COLO668 (cell line): ENCODE measurements around the gene LTBP1.
"Not testable (repeated sequence)": the region's sequence is repeated elsewhere in the genome, so short reads cannot be mapped to it uniquely, and the experiment has no call there.

Experiments used
- DNase-seq: peaks from one replicate; lab custom pipeline; 2025; ENCODE audit not compliant: unreplicated experiment; lab: John Stamatoyannopoulos, UW

Gene LTBP1

DNA sequence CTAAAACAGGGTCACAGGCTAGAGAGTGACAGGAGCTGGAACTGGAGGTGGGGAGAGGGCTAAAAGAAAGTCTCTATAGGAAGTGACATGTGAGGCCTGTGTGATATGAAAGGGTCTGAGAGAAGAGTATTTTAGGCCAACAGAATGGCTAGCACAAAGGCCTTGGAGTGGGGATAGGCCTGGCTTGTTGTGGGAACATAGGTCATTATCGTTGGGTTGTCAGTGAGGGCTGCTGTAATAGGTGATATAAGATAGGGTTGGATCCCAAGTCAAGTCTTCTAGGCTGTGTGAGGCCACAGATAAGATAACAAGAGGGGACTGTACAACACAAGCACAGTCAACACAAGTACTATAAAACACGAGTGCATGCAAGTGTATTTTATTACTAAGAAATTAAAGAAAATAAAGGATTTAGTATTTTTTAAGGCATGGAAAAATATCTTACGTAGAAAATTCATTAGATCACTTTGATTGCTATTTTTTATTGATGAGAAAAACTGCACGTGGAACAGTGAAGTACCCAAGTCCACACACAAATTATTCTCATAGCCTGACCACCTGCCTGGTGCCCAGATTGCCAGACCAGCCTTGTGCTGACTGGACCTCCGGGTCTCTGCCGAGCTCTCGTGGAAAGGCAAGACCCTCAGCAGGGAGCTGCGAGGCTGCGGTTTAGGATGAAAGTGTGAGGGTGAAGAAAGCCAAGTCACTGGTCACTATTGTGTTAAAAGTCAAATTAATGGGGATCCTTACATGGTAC, 14.1 kb downstream of the LTBP1 start:
- DNase-seq = no peak

GRCh38 chr2:32962690-32963089, 15.9 kb downstream of the LTBP1 start:
- DNase-seq = no peak

- DNase-seq = no peak
Measured at GRCh38 chr2:32963941-32964340, 17.2 kb downstream of the LTBP1 start.

GRCh38 chr2:32965523-32966171, 18.9 kb downstream of the LTBP1 start:
- DNase-seq = no peak

DNA sequence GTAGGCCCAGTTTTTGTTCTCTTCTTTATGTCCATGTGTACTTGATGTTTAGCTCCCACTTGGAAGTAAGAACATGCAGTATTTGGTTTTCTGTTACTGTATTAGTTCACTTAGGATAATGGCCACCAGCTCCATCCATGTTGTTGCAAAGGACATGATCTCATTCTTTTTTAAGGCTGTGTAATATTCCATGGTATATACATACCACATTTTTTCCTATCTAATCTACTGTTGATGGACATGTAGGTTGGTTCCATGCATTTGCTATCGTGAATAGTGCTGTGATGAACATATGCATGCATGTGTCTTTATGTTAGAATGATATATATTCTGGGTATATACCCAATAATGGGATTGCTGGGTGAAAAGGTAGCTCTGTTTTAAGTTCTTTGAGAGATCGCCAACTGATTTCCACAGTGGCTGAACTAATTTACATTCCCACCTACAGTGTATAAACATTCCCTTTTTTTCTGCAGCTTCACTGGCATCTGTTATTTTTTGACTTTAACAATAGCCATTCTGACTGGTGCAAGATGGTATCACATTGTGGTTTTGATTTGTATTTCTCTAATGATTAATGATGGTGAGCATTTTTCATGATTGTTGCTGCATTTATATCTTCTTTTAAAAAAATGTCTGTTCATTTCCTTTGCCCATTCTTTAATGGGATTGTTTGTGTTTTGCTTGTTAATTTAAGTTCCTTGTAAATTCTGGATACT, 22.9 kb downstream of the LTBP1 start:
- no peak for DNase-seq

DNA sequence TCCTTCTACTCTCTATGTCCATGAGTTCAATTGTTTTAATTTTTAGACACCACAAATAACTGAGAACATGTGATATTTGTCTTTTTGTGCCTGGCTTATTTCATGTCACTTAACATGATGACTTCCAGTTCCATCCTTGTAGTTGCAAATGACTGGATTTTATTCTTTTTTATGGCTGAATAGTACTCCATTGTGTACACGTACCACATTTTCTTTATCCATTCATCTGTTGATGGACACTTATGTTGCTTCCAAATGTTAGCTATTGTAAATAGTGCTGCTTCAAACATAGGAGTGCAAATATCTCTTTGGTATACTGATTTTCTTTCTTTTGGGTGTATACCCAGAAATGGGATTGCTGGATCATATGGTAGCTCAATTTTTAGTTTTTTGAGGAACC, 27.0 kb downstream of the LTBP1 start:
- DNase-seq = not testable (repeated sequence)

GRCh38 chr2:32976409-32977063, 29.8 kb downstream of the LTBP1 start:
- no peak for DNase-seq

- DNase-seq = no peak
Measured at GRCh38 chr2:32977228-32977758, 30.5 kb downstream of the LTBP1 start.

- no peak for DNase-seq
Measured at GRCh38 chr2:32981612-32982011, 34.9 kb downstream of the LTBP1 start.

DNA sequence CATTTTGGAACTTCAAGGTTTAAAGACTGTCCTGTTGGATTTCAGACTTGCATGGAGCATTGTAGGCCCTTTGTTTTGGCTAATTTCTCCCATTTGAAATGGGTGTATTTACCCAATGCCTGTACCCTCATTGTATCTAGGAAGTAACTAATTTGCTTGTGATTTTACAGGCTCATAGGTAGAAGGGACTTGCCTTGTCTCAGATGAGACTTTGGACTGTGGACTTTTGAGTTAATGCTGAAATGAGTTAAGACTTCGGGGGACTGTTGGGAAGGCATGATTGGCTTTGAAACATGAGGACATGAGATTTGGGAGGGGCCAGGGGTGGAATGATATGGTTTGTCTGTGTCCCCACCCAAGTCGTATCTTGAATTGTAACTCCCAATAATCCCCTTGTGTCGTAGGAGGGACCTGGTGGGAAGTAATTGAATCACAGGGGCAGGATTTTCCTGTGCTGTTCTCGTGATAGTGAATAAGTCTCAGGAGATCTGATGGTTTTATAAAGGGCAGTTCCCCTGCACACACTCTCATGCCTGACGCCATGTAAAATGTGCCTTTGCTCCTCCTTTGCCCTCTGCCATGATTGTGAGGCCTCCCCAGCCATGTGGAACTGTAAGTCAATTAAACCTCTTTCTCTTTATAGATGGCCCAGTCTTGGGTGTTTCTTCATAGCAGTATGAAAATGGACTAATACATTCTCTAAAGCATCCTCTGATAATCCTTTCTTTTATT, 36.6 kb downstream of the LTBP1 start:
- DNase-seq = not testable (repeated sequence)

GRCh38 chr2:32986480-32986879, 39.7 kb downstream of the LTBP1 start:
- no peak for DNase-seq

GRCh38 chr2:32988525-32988924, 41.8 kb downstream of the LTBP1 start:
- DNase-seq = no peak

- DNase-seq = no peak
Measured at GRCh38 chr2:32990556-32990955, 43.8 kb downstream of the LTBP1 start.

DNA sequence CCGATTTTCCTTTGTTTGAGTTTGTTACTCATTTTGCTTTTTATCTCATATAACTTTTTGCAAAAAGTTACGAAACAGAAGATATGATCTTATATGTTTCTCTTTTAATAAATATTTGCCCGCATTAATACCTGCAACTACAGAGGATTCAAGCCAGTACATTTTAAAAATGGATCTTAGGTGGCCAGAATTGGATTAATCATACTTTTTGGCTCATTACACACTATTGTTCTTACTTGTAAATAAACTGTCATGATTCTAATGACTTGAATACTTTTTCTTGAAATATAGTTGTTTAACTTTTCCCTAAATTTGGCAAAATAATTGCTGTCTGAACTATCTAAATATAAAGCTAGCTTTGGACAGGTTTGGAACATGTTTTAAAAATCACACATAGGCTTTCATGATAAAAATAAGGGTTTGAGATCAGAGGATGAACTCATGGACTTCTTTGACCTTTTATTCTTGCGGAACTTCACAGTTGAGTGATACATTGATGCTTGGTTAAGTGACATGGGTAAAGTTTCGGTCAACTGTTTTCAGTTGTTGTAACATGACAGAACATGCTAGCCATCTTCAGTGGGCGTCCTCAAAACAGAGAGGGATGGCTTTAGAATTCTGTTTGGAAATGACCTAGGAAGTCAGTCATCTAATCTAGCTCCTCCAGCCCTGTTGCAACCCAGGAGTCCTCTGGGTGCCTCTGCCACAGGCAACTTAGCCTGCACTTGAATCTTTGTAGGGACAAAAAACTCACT, 44.5 kb downstream of the LTBP1 start:
- no peak for DNase-seq

GRCh38 chr2:32993005-32993539, 46.3 kb downstream of the LTBP1 start:
- DNase-seq = no peak

DNA sequence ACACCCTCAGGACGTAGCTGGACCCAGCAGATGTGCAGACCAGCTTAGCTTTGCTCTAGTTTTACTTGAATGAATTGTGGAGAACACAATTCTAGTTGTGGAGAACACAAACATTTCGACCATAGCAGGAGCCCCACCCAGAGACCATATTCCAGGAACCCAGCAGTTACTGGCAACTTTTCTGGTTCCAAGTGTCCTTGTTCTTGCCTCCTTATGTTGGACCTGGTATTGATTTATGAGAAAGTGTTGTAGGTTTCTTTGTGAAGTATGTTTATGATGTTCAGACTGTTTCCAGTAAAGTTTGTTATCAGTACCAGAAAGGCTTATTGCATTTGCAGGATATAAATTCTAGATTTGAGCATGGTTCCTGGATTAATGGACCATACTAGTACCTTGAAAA, 51.0 kb downstream of the LTBP1 start:
- DNase-seq = no peak

DNA sequence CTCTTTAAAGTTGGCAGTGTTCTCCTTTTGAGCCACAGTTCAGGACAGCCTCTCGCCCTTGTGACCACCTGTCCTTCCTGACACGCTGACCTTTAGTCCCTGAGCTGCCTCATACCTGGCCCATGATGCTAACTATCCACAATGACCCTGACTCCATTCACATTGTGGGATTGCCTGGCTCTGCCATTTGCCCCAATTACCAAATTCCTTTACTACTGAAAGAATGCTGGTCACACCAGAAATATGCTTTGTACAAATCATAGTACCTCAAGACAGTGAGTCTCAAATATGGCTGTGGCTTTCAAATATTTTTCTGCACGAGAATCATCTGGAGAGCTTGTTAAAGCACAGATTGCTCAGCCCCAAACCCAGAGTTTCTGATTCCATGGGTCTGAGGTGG, 54.2 kb downstream of the LTBP1 start:
- DNase-seq = no peak

DNA sequence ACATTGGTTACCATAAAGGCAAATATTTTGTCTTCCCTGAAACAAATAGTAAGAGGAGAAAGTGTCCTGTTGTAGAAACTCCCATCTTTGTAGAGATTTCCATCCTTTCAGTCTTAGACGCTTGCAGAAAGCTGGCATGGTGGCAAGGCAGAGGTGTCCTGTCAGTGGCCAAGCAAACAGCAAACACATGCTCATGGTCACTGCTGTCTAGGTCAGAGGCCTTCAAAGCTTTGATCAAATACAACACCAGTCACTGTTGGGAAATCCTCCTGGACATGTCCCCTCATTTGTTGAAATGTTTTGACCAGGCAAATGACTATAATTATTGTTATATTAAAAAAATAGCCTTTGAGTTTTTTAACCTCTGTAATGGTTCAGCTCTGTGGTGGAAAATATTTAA, 55.1 kb downstream of the LTBP1 start:
- no peak for DNase-seq

DNA sequence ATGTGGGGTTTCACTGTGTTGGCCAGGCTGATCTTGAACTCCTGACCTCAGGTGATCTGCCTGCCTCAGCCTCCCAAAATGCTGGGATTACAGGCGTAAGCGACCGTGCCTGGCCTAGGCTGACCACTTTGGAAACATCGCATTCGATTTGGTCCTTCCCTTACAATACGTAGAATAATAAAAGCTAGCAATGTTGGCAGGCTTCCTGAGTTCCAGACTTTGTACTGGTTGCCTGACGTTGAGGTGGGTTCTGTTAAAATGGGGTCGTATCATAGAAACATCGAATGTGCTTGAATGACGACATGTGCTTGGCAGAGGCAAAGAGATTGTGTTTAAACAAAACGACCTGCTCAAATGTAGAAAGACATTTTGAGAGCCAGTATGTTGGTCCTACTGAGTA, 56.1 kb downstream of the LTBP1 start:
- DNase-seq = no peak

DNA sequence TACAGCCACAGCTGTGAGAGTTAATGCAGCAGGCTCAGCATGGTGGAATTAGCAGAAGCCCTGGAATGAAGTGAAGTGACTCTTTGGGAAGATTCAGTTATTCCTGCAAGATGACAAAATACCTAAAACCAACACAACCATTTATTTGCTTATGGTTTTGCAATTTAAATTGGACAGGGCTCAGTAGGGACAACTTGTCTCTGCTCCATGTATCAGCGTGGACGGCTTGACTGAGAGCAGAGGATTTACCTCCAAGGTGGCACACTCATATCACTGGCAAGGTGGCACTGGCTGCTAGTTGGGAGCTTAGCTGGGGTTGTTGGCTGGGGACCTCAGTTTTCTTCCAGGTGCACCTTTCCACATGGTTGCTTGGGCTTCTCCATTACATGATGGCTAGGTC, 58.3 kb downstream of the LTBP1 start:
- no peak for DNase-seq
